Kidney (tissue), 14 donors: ENCODE results near the gene MB21D2. TPM values are rescaled to one million over a fixed set of nuclear protein-coding genes. Genes with fewer than 3 reads are reported as not detected.
A peak's percentile ranks its signal among the peaks of the same experiment; 100 is the strongest.

Experiments
- DNase-seq, 5 donors: peaks; one replicate each; pipeline ENCODE4 v3.0.0-alpha.2; 2013 to 2020
- FAIRE-seq: peaks from 2 replicates; lab custom pipeline; 2012; peaks lifted over from hg19 to GRCh38; lab: Jason Lieb, UNC
- H3K27ac ChIP-seq, 2 donors: one replicate each; pipeline ENCODE4 v1.7.0; 2013; ENCODE audit warnings: low read depth in 2 of 2, low read length in 2 of 2, inconsistent platforms in 1 of 2
- H3K27me3 ChIP-seq: one replicate; pipeline ENCODE4 v1.7.1; 2013; ENCODE audit warnings: low read length, inconsistent platforms; ENCODE audit not compliant: control insufficient read depth, insufficient read depth
- H3K36me3 ChIP-seq, 3 donors: one replicate each; pipeline versions ENCODE4 v1.7.0 to v1.7.1; 2013; ENCODE audit warnings: low read length in 3 of 3, control low read depth in 1 of 3, inconsistent platforms in 1 of 3; ENCODE audit not compliant: insufficient read depth in 3 of 3, control insufficient read depth in 2 of 3
- H3K4me1 ChIP-seq, 3 donors: one replicate each; pipeline versions ENCODE4 v1.7.0 to v1.7.1; 2013; ENCODE audit warnings: low read length in 3 of 3, inconsistent platforms in 1 of 3, low read depth in 1 of 3; ENCODE audit not compliant: control insufficient read depth in 2 of 3, insufficient read depth in 2 of 3
- H3K4me3 ChIP-seq, 3 donors: one replicate each; pipeline versions ENCODE4 v1.7.0 to v1.8.1; 2013; ENCODE audit warnings: low read length in 3 of 3, control low read depth in 1 of 3, inconsistent platforms in 1 of 3
- H3K9ac ChIP-seq, 3 donors: one replicate each; pipeline versions ENCODE4 v1.7.0 to v1.7.1; 2013; ENCODE audit warnings: low read length in 3 of 3, control low read depth in 1 of 3, inconsistent platforms in 1 of 3
- H3K9me3 ChIP-seq, 3 donors: one replicate each; pipeline versions ENCODE4 v1.7.0 to v1.7.1; 2013; ENCODE audit warnings: low read length in 3 of 3, control low read depth in 1 of 3, inconsistent platforms in 1 of 3; ENCODE audit not compliant: control insufficient read depth in 2 of 3, insufficient read depth in 1 of 3
- intact Hi-C: fragments of 100-400 bp; cut with DNase I; formaldehyde crosslinking; loops from one replicate; pipeline ENCODE4 v1.11.1; 2022
- polyA plus RNA-seq: library from polyadenylated mRNA; stranded (reverse); fragments of 350-450 nt; fragmentation: Illumina TruSeq; extraction: RNeasy Lipid Tissue Mini Kit (QIAGEN cat#74804); gene quantifications from one replicate; pipeline ENCODE4 v1.2.3, GENCODE V29; 2014; ENCODE audit warnings: low read depth, low replicate concordance; ENCODE audit not compliant: insufficient read depth
- total RNA-seq: library from RNA; stranded (reverse); fragmentation: NEBNext Ultra II Directional; extraction: Animal tissue kit (Norgen Biotek cat#: 25700); gene quantifications from one replicate; pipeline ENCODE4 v1.2.1, GENCODE V29; 2021
- TF ChIP-seq, protein P1 (sequence below): IDR thresholded peaks from 3 replicates; pipeline ENCODE4 v1.5.1; 2012; ENCODE audit warnings: mild to moderate bottlenecking, moderate library complexity, borderline replicate concordance; ENCODE audit not compliant: insufficient read depth; ENCODE audit errors: extremely low read depth
- donor health status: control.
- donor health status: control.
- donor health status: control.
- donor health status: control.
- donor health status: control.
- donor health status: DM: yes; HTN: yes; CAD: no.
- donor health status: Normal renal cell carcinoma (clear cell type).

Gene MB21D2
- total and polyA plus RNA-seq, 2 donors from 2014 or later = 3.2 to 3.9 TPM

DNA sequence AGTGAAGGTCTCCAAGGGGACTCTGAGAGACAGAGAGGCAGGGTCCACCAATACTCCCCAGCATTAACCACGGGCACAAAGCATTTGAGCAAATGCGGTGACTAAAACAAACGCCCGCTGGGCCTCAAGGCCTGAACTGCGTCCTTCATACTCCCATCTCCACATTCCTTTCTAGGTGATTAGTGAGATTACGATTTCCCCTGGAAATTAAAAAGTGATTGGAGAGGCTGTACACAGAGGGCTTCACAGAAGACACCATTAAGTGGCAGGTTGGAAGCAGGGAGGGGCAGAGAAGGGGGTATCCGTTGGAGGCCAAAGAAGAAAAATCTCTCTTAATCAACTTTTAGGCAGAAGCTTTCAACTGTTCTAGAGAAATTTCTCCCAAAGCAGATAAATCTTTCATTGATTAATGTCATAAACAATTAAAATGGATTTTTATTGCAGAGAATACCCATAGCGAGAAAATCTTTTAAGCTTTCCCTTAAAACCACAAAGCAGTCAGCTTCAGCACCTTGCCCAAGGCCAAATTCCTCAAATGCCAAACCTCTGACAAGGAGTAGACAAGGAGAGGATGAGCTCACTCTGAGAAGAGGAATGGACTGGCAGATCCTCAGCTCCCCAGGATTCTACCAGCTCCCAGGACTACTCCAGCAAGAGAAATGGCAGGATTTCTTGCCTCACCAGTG is 38.2 kb downstream of the MB21D2 start:
- TF ChIP-seq, protein P1, sequence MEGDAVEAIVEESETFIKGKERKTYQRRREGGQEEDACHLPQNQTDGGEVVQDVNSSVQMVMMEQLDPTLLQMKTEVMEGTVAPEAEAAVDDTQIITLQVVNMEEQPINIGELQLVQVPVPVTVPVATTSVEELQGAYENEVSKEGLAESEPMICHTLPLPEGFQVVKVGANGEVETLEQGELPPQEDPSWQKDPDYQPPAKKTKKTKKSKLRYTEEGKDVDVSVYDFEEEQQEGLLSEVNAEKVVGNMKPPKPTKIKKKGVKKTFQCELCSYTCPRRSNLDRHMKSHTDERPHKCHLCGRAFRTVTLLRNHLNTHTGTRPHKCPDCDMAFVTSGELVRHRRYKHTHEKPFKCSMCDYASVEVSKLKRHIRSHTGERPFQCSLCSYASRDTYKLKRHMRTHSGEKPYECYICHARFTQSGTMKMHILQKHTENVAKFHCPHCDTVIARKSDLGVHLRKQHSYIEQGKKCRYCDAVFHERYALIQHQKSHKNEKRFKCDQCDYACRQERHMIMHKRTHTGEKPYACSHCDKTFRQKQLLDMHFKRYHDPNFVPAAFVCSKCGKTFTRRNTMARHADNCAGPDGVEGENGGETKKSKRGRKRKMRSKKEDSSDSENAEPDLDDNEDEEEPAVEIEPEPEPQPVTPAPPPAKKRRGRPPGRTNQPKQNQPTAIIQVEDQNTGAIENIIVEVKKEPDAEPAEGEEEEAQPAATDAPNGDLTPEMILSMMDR = no peak
- Histone ChIP-seq H3K36me3 (no peaks in the 10 kb centered on the region), H3K9ac (no peak overlapping the region), H3K4me1 (peaks cover 0 to 3% (median 2%) of the 10 kb centered on the region in 3 donors), H3K27ac (peak overlapping the region; percentile 54 to 61), H3K27me3 (no peaks in the 10 kb centered on the region), H3K4me3 (no peak overlapping the region), H3K9me3 (no peaks in the 10 kb centered on the region)
- FAIRE-seq (no peak), DNase-seq (peak in 3 of 5 donors; percentile 67 to 88 (median 86))
- intact Hi-C loops = no loop called here

DNA sequence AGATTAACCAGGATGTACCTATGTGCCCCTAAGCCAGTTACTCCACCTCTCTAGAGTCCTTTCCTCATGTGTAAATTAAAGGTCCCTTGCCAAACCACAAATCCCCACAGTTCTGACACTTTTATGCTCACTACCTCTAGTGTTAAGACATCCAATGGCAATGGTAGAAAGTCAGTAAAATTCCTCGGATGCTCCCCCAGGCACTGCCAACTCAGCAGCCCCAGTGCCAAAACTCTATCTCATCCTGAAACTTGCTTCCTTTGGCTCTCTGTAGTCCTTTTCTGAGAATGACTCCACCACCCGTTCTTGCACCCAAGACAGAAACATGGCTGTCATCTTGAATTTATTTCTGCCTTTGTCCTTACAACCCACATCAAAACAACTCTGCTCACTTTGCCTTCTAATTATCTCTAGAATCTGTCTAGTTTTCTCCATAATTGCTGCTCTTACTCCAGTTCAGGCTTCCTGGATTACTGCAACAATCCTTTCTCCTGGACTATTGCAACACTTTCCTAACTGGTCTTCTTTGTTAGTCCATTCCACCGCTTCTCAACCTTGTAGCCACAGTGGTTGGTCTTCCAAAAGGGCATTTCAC is 41.6 kb downstream of the MB21D2 start:
- H3K4me3 ChIP-seq = no peak overlapping the region
- FAIRE-seq = no peak
- intact Hi-C loops = no loop called here

DNA sequence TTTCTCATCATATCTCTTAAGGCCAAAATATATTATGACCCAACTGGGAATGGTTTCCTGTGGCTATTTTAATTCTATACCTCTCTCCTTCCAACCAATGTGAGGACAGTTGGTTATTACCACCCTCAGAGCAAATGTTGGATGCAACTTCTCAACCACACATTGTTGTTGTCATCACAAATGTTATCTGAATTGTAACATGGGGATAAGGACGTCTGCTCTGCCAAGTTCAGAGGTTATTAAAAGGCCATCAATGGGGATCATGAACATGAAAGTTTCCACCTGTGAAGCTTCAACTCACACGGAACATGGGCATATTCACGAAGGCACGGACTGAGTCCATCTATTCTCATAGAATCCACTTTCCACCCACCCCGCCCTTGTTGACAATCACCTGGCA is 46.8 kb downstream of the MB21D2 start:
- Histone ChIP-seq H3K4me3 (no peak overlapping the region), H3K27ac (no peak overlapping the region), H3K36me3 (no peaks in the 10 kb centered on the region), H3K27me3 (no peaks in the 10 kb centered on the region), H3K9ac (no peak overlapping the region), H3K4me1 (peaks cover 0 to 5% (median 0%) of the 10 kb centered on the region in 3 donors), H3K9me3 (no peaks in the 10 kb centered on the region)
- FAIRE-seq = no peak
- DNase-seq = no peak
- intact Hi-C loops = no loop called here
- TF ChIP-seq, protein P1 = no peak

More for the DNA sequence above, 41.6 kb downstream of the MB21D2 start:
- Histone ChIP-seq H3K9me3 (no peaks in the 10 kb centered on the region), H3K4me1 (peaks cover 0 to 2% (median 0%) of the 10 kb centered on the region in 3 donors), H3K27me3 (no peaks in the 10 kb centered on the region), H3K36me3 (no peaks in the 10 kb centered on the region), H3K9ac (no peak overlapping the region), H3K27ac (no peak overlapping the region)
- no peak for DNase-seq
- TF ChIP-seq, protein P1 = no peak
